HCT116 (cell line): ENCODE measurements around the gene PODN. TPM values are rescaled to one million over a fixed set of nuclear protein-coding genes. Genes with fewer than 3 reads are reported as not detected.

Experiments used
- ATAC-seq: fragments of 200-7000 bp; cut with Tn5 transposase; 2 replicates; pipeline ENCODE4 v1.9.1; 2020; ENCODE audit warnings: mild to moderate bottlenecking, moderate library complexity
- BruUV-seq: library from RNA; stranded (reverse); fragments of 400-500 nt; replicated peaks from 2 replicates; lab custom pipeline; 2021; lab: Mats Ljungman, UMichigan
- CTCF ChIA-PET: fragments of 300-600 bp; sonication (Branson Sonifier 250); formaldehyde crosslinking; loops from one replicate; lab custom pipeline; 2021; ENCODE audit warnings: antibody characterized with exemption; lab: Charles Lee
- POLR2A ChIA-PET: fragments of 300-600, 350-600 bp; sonication (Branson Sonifier 250); formaldehyde crosslinking; loops from one replicate; lab custom pipeline; 2021; ENCODE audit warnings: antibody characterized with exemption; lab: Charles Lee
- RAD21 ChIA-PET, 2 experiments: fragments of 300-600 bp; sonication (Branson Sonifier 250); formaldehyde crosslinking; loops; one replicate each; lab custom pipeline; 2023; ENCODE audit warnings: low total read pairs in 2 of 2; ENCODE audit not compliant: uncharacterized antibody in 2 of 2, unreplicated experiment in 2 of 2, low non-redundant PET in 1 of 2; lab: Charles Lee
- DNase-seq: peaks from one replicate; pipeline ENCODE4 v3.0.0-alpha.2; 2010; ENCODE audit warnings: low read depth, low spot score
- H2AFZ ChIP-seq: fragments of 200-600 bp; shearing (Covaris generic), sonication (generic); 2 replicates; pipeline ENCODE4 v1.6.1; 2017; ENCODE audit warnings: low read depth, mixed run types, mixed read lengths, antibody characterized with exemption, low read length; ENCODE audit not compliant: poor library complexity, severe bottlenecking
- H3K27ac ChIP-seq: 2 replicates; pipeline ENCODE4 v1.5.1; 2012; ENCODE audit warnings: low read depth, low read length
- H3K27me3 ChIP-seq: fragments of 200-600 bp; sonication (generic); 2 replicates; pipeline ENCODE4 v1.6.1; 2016; ENCODE audit warnings: mixed run types, low read length, mixed read lengths; ENCODE audit not compliant: insufficient read depth
- H3K36me3 ChIP-seq, 2 experiments: fragments of 200-500 bp in 1 of 2; fragments of 200-600 bp in 1 of 2; sonication (Bioruptor generic) in 1 of 2; sonication (generic) in 1 of 2; 2 replicates each; pipeline versions ENCODE4 v1.5.1 to v1.6.1; 2014 to 2016; ENCODE audit warnings: low read length in 2 of 2, inconsistent platforms in 1 of 2, mixed read lengths in 1 of 2, mixed run types in 1 of 2; ENCODE audit not compliant: insufficient read depth in 2 of 2, control insufficient read depth in 1 of 2
- H3K4me1 ChIP-seq, 2 experiments: fragments of 200-600 bp in 1 of 2; sonication (generic) in 1 of 2; 2 replicates each; pipeline versions ENCODE4 v1.5.1 to v1.6.1; 2012 to 2017; ENCODE audit warnings: low read length in 2 of 2, inconsistent platforms in 1 of 2, mild to moderate bottlenecking in 1 of 2, mixed read lengths in 1 of 2, mixed run types in 1 of 2, moderate library complexity in 1 of 2; ENCODE audit not compliant: insufficient read depth in 2 of 2, control insufficient read depth in 1 of 2
- H3K4me2 ChIP-seq: fragments of 200-600 bp; sonication (generic); 2 replicates; pipeline ENCODE4 v1.6.1; 2017; ENCODE audit warnings: mixed run types, low read length, mixed read lengths
- H3K4me3 ChIP-seq, 2 experiments: fragments of 200-600 bp in 1 of 2; sonication (generic) in 1 of 2; replicated peaks in 1 of 2; 2 replicates each; pipeline ENCODE4 v1.5.1; 2011 to 2016; ENCODE audit warnings: low read length in 2 of 2, control low read depth in 1 of 2, low read depth in 1 of 2, mild to moderate bottlenecking in 1 of 2, mixed read lengths in 1 of 2, mixed run types in 1 of 2
- H3K79me2 ChIP-seq: fragments of 200-600 bp; sonication (generic); 2 replicates; pipeline ENCODE4 v1.6.1; 2017; ENCODE audit warnings: mild to moderate bottlenecking, mixed run types, low read length, moderate library complexity, mixed read lengths; ENCODE audit not compliant: insufficient read depth
- H3K9ac ChIP-seq: fragments of 200-600 bp; sonication (generic); 2 replicates; pipeline ENCODE4 v1.6.1; 2016; ENCODE audit warnings: low read length, mixed read lengths
- H3K9me2 ChIP-seq: fragments of 200-600 bp; sonication (generic), shearing (Covaris generic); 2 replicates; pipeline ENCODE4 v1.6.1; 2017; ENCODE audit warnings: mixed run types, mild to moderate bottlenecking, moderate library complexity; ENCODE audit not compliant: insufficient read depth
- H3K9me3 ChIP-seq, 2 experiments: fragments of 200-500 bp in 1 of 2; fragments of 200-600 bp in 1 of 2; sonication (Bioruptor generic) in 1 of 2; sonication (generic) in 1 of 2; 2 replicates each; pipeline ENCODE4 v1.6.1; 2014 to 2017; ENCODE audit warnings: low read length in 2 of 2, mixed read lengths in 2 of 2, inconsistent platforms in 1 of 2, low read depth in 1 of 2, mild to moderate bottlenecking in 1 of 2, mixed run types in 1 of 2, moderate library complexity in 1 of 2; ENCODE audit not compliant: control insufficient read depth in 1 of 2, insufficient read depth in 1 of 2
- H4K20me1 ChIP-seq: fragments of 200-600 bp; sonication (generic), shearing (Covaris generic); 2 replicates; pipeline ENCODE4 v1.6.1; 2017; ENCODE audit warnings: mixed run types, mild to moderate bottlenecking, moderate library complexity; ENCODE audit not compliant: insufficient read depth
- ATF3 ChIP-seq: IDR thresholded peaks from 2 replicates; pipeline ENCODE4 v1.6.1; 2012
- CEBPB ChIP-seq: IDR thresholded peaks from 2 replicates; pipeline ENCODE4 v1.6.1; 2012; ENCODE audit warnings: low read depth
- CTCF ChIP-seq, 3 experiments: fragments of 200-600 bp in 1 of 3; sonication (generic) in 1 of 3; IDR thresholded peaks in 2 of 3; conservative IDR thresholded peaks in 1 of 3; 2 replicates each; pipeline ENCODE4 v1.5.1; 2012 to 2017; ENCODE audit warnings: low read depth in 2 of 3, low read length in 2 of 3, antibody characterized with exemption in 1 of 3, borderline replicate concordance in 1 of 3, control low read depth in 1 of 3, mild to moderate bottlenecking in 1 of 3, mixed read lengths in 1 of 3, mixed run types in 1 of 3, moderate library complexity in 1 of 3; ENCODE audit not compliant: insufficient read depth in 1 of 3
- ELF1 ChIP-seq: IDR thresholded peaks from 2 replicates; pipeline ENCODE4 v1.6.1; 2012; ENCODE audit warnings: low read depth, borderline replicate concordance
- FOSL1 ChIP-seq: IDR thresholded peaks from 2 replicates; pipeline ENCODE4 v1.6.1; 2012; ENCODE audit warnings: low read depth
- POLR2AphosphoS5 ChIP-seq: IDR thresholded peaks from 2 replicates; pipeline ENCODE4 v1.6.1; 2011; ENCODE audit warnings: mild to moderate bottlenecking, low read depth, low read length, moderate library complexity
- RAD21 ChIP-seq: IDR thresholded peaks from 2 replicates; pipeline ENCODE4 v1.6.1; 2012; ENCODE audit warnings: low read depth, mild to moderate bottlenecking
- REST ChIP-seq: IDR thresholded peaks from 2 replicates; pipeline ENCODE4 v1.6.1; 2012; ENCODE audit warnings: low read depth
- SIN3A ChIP-seq: IDR thresholded peaks from 2 replicates; pipeline ENCODE4 v1.6.1; 2012; ENCODE audit warnings: low read depth
- SP1 ChIP-seq: IDR thresholded peaks from 2 replicates; pipeline ENCODE4 v1.6.1; 2012; ENCODE audit warnings: low read depth
- SRF ChIP-seq: IDR thresholded peaks from 2 replicates; pipeline ENCODE4 v1.6.1; 2012; ENCODE audit warnings: low read depth
- TCF7L2 ChIP-seq: IDR thresholded peaks from 2 replicates; pipeline ENCODE4 v1.7.0; 2011; ENCODE audit warnings: borderline replicate concordance, inconsistent platforms; ENCODE audit not compliant: insufficient read depth, insufficient read length; ENCODE audit errors: extremely low read depth
- YY1 ChIP-seq: IDR thresholded peaks from 2 replicates; pipeline ENCODE4 v1.6.1; 2011; ENCODE audit warnings: low read length, low read depth, moderate library complexity, mild to moderate bottlenecking; ENCODE audit not compliant: insufficient replicate concordance; ENCODE audit errors: extremely low read depth
- ZNF274 ChIP-seq: fragments of 200-500 bp; sonication (Bioruptor generic); IDR thresholded peaks from 2 replicates; pipeline ENCODE4 v1.6.1; 2014; ENCODE audit warnings: mild to moderate bottlenecking, low read depth, low read length, inconsistent platforms
- intact Hi-C: fragments of 100-400 bp; cut with micrococcal nuclease; formaldehyde crosslinking; loops from 2 replicates; pipeline ENCODE4 v1.10.0; 2022
- total RNA-seq: library from RNA; stranded (reverse); gene quantifications from one replicate; pipeline ENCODE4 v1.2.1, GENCODE V29; 2021; ENCODE audit not compliant: unreplicated experiment

Gene PODN
- total RNA-seq, 1 experiment from 2014 or later = 0.22 TPM

- intact Hi-C loops = no loop called here
- ChIA-PET CTCF (no interaction called here), POLR2A (no interaction called here), RAD21 (no interaction called here)
- no peaks in the 10 kb centered on the region for H3K9me3 ChIP-seq
- no TSS peak for BruUV-seq
- ATAC-seq (no peak), DNase-seq (no peak)
- no peaks in the 10 kb centered on the region for H3K9me2 ChIP-seq
- H3K4me1 ChIP-seq = peaks cover 4 to 12% of the 10 kb centered on the region in 2 experiments; a peak in 1 of 4 replicates
- no peaks in the 10 kb centered on the region for H4K20me1 ChIP-seq
- no peaks in the 10 kb centered on the region for H3K79me2 ChIP-seq
- no peak overlapping the region for H3K27ac ChIP-seq
- no peaks in the 10 kb centered on the region for H3K36me3 ChIP-seq
- no peaks in the 10 kb centered on the region for H3K27me3 ChIP-seq
- H3K9ac ChIP-seq = no peak overlapping the region
- no peak overlapping the region for H2AFZ ChIP-seq
- no peak overlapping the region for H3K4me3 ChIP-seq
- no peak for TF ChIP-seq POLR2AphosphoS5
- TF ChIP-seq CTCF (IDR thresholded peaks at IDR 0.05 in 2 of 3, conservative IDR thresholded peaks at IDR 0.05 in 1 of 3; ENCODE audit: borderline replicate concordance in 1 of 3, insufficient read depth in 1 of 3, low read depth in 2 of 3, low read length in 2 of 3) = no peak
- TF ChIP-seq TCF7L2 = no peak
- no peak for TF ChIP-seq CEBPB
- TF ChIP-seq RAD21 = no peak
- no peak for TF ChIP-seq FOSL1
- no peak for TF ChIP-seq YY1
- no peak for TF ChIP-seq REST
- no peak for TF ChIP-seq ELF1
- TF ChIP-seq SRF = no peak
- no peak for TF ChIP-seq SIN3A
- no peak for TF ChIP-seq SP1
- no peak for TF ChIP-seq ATF3
- TF ChIP-seq ZNF274 = no peak
- H3K4me2 ChIP-seq = no peak overlapping the region
Observed at GRCh38 chr1:53048960-53049573, 12.9 kb upstream of the PODN start.
